ENCODE data around the gene CACNA1B. TPM values are rescaled to one million over a fixed set of nuclear protein-coding genes. Genes with fewer than 3 reads are reported as not detected.

The CACNA1B gene
- total and polyA plus RNA-seq, 2 of the 13 experiments (the other 11 are each of a cell fraction or from before 2014, with no cell fraction given): under 0.01 to 0.04 TPM

DNA sequence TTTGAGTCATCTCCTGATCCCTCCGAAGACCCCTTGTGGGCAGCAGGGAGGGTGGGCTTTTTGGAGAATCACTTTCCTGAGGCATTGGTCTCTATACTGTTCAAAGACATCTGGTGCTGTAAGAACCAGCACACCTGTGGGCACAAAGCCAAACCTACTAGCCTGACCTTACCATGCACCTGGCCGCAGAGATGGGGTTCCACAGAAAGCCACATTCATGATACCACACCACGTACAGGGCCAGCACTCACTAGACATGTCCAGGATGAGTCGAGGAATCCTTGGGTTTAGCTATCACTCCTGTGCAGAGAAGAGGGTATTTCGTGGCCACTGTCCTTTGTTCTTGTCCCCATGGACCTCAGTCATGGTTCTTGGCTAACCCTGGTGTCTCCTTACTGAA is 203.4 kb downstream of the CACNA1B start:
- Histone ChIP-seq H3K79me2 (ENCODE audit: insufficient read depth, low read length) (no peaks in the 10 kb centered on the region), H2AFZ (ENCODE audit: low read length) (no peak overlapping the region), H3K9ac (ENCODE audit: insufficient read depth, low read depth, low read length) (no peak overlapping the region), H3K9me3 (ENCODE audit: low read length) (peaks cover 23% of the 10 kb centered on the region), H3K36me3 (replicated peaks in 1 of 2; ENCODE audit: control insufficient read depth in 1 of 2, insufficient read depth in 2 of 2, low read length in 2 of 2) (no peaks in the 10 kb centered on the region), H3K4me3 (replicated peaks in 1 of 3; ENCODE audit: insufficient read depth in 1 of 3, low read depth in 2 of 3, low read length in 3 of 3) (no peak overlapping the region), H3K4me2 (ENCODE audit: low read depth, low read length) (no peak overlapping the region), H3K27me3 (ENCODE audit: control insufficient read depth in 1 of 2, insufficient read depth in 2 of 2, low read length in 2 of 2) (peaks cover 3 to 44% of the 10 kb centered on the region in 2 experiments; a peak in 3 of 5 replicates), H4K20me1 (ENCODE audit: insufficient read depth, low read length) (no peaks in the 10 kb centered on the region), H3K27ac (ENCODE audit: extremely low read length, insufficient read depth, low read length) (no peak overlapping the region), H3K4me1 (ENCODE audit: insufficient read depth, low read length) (no peaks in the 10 kb centered on the region)
- ChIA-PET CTCF (ENCODE audit: low intra/inter-chr PET ratio, low total read pairs) (no interaction called here), POLR2A (no interaction called here)
- BruUV-seq (replicated peaks): no TSS peak
- 0% methylated on average over 2 of the region's 5 CpGs for WGBS (ENCODE audit: low lambda C conversion rate)
- ATAC-seq (no peak), DNase-seq (ENCODE audit: low spot score) (no peak), FAIRE-seq (no peak)
- in situ Hi-C loops (cut with HindIII; ENCODE audit: extremely low pct_ligation_motif_present, low pct_unique_long_range_greater_than_20kb): no loop called here
- intact Hi-C loops (cut with micrococcal nuclease; ENCODE audit: unreplicated experiment): no loop called here
- TF ChIP-seq, protein P1, sequence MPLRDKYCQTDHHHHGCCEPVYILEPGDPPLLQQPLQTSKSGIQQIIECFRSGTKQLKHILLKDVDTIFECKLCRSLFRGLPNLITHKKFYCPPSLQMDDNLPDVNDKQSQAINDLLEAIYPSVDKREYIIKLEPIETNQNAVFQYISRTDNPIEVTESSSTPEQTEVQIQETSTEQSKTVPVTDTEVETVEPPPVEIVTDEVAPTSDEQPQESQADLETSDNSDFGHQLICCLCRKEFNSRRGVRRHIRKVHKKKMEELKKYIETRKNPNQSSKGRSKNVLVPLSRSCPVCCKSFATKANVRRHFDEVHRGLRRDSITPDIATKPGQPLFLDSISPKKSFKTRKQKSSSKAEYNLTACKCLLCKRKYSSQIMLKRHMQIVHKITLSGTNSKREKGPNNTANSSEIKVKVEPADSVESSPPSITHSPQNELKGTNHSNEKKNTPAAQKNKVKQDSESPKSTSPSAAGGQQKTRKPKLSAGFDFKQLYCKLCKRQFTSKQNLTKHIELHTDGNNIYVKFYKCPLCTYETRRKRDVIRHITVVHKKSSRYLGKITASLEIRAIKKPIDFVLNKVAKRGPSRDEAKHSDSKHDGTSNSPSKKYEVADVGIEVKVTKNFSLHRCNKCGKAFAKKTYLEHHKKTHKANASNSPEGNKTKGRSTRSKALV (CRISPR knock-in tag; IDR thresholded peaks at IDR 0.05): no peak
- TF ChIP-seq ZNF792 (CRISPR knock-in tag; IDR thresholded peaks at IDR 0.05): no peak
- no peak for TF ChIP-seq ZEB1 (IDR thresholded peaks at IDR 0.05; ENCODE audit: insufficient replicate concordance, low read depth)
- TF ChIP-seq, protein P2, sequence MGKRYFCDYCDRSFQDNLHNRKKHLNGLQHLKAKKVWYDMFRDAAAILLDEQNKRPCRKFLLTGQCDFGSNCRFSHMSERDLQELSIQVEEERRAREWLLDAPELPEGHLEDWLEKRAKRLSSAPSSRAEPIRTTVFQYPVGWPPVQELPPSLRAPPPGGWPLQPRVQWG (CRISPR knock-in tag; IDR thresholded peaks at IDR 0.05; ENCODE audit: borderline replicate concordance, low read depth): no peak
- TF ChIP-seq ZNF772 (CRISPR knock-in tag; IDR thresholded peaks at IDR 0.05): no peak
- no peak for TF ChIP-seq ZNF891 (CRISPR knock-in tag; IDR thresholded peaks at IDR 0.05)
- TF ChIP-seq MTA3 (CRISPR knock-in tag; IDR thresholded peaks at IDR 0.05): no peak
- no peak for TF ChIP-seq RBFOX2 (IDR thresholded peaks at IDR 0.05; ENCODE audit: low read depth, low read length)
- TF ChIP-seq MBD4 (IDR thresholded peaks at IDR 0.05; ENCODE audit: borderline replicate concordance, low read length): no peak
- TF ChIP-seq CBX5 (CRISPR knock-in tag; IDR thresholded peaks at IDR 0.05; ENCODE audit: borderline replicate concordance): no peak
- no peak for TF ChIP-seq RFXAP (CRISPR knock-in tag; IDR thresholded peaks at IDR 0.05; ENCODE audit: borderline replicate concordance)
- no peak for TF ChIP-seq NFYB (CRISPR knock-in tag; IDR thresholded peaks at IDR 0.05)
- TF ChIP-seq ZFP1 (CRISPR knock-in tag; IDR thresholded peaks at IDR 0.05): no peak
- TF ChIP-seq ZSCAN25 (CRISPR knock-in tag; IDR thresholded peaks at IDR 0.05): no peak
- TF ChIP-seq ZNF781 (CRISPR knock-in tag; IDR thresholded peaks at IDR 0.05; ENCODE audit: borderline replicate concordance, not compliant biosample characterization): no peak

All from HepG2 (cell line).